Upper lobe of left lung (tissue), 4 donors: ENCODE results near the gene PIGC.

Experiments used
- CTCF ChIP-seq, 6 experiments: fragments of 450-650 bp in 4 of 6; fragments of 200-600 bp in 2 of 6; sonication (generic) in 2 of 6; IDR thresholded peaks; one replicate each; pipeline ENCODE4 v1.5.1; 2016 to 2019; ENCODE audit warnings: antibody characterized with exemption in 6 of 6
- POLR2A ChIP-seq, 4 donors: fragments of 450-650 bp; IDR thresholded peaks; one replicate each; pipeline ENCODE4 v1.5.1; 2016 to 2017; ENCODE audit warnings: antibody characterized with exemption in 4 of 4, mild to moderate bottlenecking in 2 of 4
- POLR2AphosphoS5 ChIP-seq, 2 donors: sonication (generic); formaldehyde crosslinking; IDR thresholded peaks; one replicate each; pipeline ENCODE4 v1.5.1; 2017; ENCODE audit warnings: antibody characterized with exemption in 2 of 2

- TF ChIP-seq CTCF (IDR thresholded peaks at IDR 0.05), result no peak
- TF ChIP-seq POLR2A (IDR thresholded peaks at IDR 0.05), result no peak
- TF ChIP-seq POLR2AphosphoS5 (IDR thresholded peaks at IDR 0.05), result no peak
These were observed 9.3 kb upstream of the PIGC start for GRCh38 chr1:172453153-172453545.
